Sciatic nerve (tissue), 2 donors: Measurements from ENCODE around the gene ZNF175. TPM values are rescaled to one million over a fixed set of nuclear protein-coding genes. Genes with fewer than 3 reads are reported as not detected.

ENCODE experiments used
- ATAC-seq: fragments of 200-7000 bp; cut with Tn5 transposase; one replicate; pipeline ENCODE4 v1.9.1; 2020; ENCODE audit warnings: mild to moderate bottlenecking, moderate library complexity
- DNase-seq: peaks from one replicate; pipeline ENCODE4 v3.0.0-alpha.2; 2020; ENCODE audit warnings: low spot score
- intact Hi-C: fragments of 100-400 bp; cut with DNase I; formaldehyde crosslinking; loops from one replicate; pipeline ENCODE4 v1.14.2; 2022
- total RNA-seq: library from RNA; stranded (reverse); fragmentation: NEBNext Ultra II Directional; extraction: Animal tissue kit (Norgen Biotek cat#: 25700); gene quantifications from one replicate; pipeline ENCODE4 v1.2.1, GENCODE V29; 2021
- donor health status: DM: no; HTN: no; CAD: no.
- donor health status: DM: no; HTN: no; CAD: no.

Gene ZNF175
- total RNA-seq, 1 donor from 2014 or later, result 17.9 TPM

GRCh38 chr19:51586103-51586728 is 15.1 kb downstream of the ZNF175 start:
- intact Hi-C loops, result no loop called here
- no peak for ATAC-seq

DNA sequence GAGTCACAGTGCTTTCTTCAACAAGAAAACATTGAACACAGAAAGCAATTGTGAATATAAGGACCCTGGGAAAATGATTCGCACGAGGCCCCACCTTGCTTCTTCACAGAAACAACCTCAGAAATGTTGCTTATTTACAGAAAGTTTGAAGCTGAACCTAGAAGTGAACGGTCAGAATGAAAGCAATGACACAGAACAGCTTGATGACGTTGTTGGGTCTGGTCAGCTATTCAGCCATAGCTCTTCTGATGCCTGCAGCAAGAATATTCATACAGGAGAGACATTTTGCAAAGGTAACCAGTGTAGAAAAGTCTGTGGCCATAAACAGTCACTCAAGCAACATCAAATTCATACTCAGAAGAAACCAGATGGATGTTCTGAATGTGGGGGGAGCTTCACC is 15.7 kb downstream of the ZNF175 start:
- no peak for ATAC-seq
- no peak for DNase-seq
- intact Hi-C loops, result no loop called here

More at GRCh38 chr19:51586103-51586728, 15.1 kb downstream of the ZNF175 start:
- DNase-seq, result no peak

- DNase-seq, result no peak
- ATAC-seq, result no peak
- intact Hi-C loops, result no loop called here
These were observed 16.4 kb downstream of the ZNF175 start for GRCh38 chr19:51587264-51588191.

DNA sequence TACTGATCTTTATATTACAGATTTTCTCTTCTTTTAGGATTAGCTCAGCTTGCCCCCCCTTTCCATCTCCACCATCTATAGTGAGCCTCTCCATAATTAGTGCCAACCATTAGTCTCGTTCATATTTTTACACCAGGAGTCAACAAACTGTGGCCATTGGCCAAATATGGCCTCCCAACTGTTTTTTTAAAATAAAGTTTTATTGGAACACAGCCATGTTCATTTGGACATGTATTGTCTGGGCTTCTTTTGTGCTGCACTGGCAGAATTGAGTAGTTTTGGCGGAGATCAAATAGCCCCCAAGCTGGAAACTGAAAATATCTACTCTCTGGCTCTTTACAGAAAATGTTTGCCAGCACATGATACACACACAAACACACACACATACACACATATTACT is 18.4 kb downstream of the ZNF175 start:
- DNase-seq (no peak), ATAC-seq (no peak)
- intact Hi-C loops, result no loop called here

DNA sequence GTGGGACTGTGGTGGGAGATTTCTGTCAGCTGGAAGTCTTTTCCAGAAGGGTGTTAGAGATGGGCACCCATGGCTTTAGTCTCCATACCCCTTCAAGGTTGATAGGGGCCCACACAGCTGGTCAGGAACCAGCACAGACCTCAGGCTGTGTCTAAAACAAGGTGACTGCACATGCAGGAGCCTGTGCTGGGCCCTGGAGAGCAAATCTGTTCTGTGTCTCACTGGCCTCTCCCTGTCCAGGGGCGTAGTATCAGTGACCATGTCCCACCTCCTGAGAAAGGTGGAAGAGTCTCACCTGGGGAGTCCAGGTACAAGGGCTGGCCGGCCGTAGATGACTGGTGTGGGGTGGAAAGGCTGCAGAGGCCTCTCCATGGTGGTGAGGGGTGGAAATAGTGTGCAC is 19.4 kb downstream of the ZNF175 start:
- no peak for ATAC-seq
- intact Hi-C loops, result no loop called here
- no peak for DNase-seq

GRCh38 chr19:51592521-51592920 is 21.4 kb downstream of the ZNF175 start:
- ATAC-seq, result no peak
- intact Hi-C loops, result no loop called here
- DNase-seq, result no peak

- ATAC-seq, result no peak
These were observed 22.2 kb downstream of the ZNF175 start for GRCh38 chr19:51593138-51593890.

DNA sequence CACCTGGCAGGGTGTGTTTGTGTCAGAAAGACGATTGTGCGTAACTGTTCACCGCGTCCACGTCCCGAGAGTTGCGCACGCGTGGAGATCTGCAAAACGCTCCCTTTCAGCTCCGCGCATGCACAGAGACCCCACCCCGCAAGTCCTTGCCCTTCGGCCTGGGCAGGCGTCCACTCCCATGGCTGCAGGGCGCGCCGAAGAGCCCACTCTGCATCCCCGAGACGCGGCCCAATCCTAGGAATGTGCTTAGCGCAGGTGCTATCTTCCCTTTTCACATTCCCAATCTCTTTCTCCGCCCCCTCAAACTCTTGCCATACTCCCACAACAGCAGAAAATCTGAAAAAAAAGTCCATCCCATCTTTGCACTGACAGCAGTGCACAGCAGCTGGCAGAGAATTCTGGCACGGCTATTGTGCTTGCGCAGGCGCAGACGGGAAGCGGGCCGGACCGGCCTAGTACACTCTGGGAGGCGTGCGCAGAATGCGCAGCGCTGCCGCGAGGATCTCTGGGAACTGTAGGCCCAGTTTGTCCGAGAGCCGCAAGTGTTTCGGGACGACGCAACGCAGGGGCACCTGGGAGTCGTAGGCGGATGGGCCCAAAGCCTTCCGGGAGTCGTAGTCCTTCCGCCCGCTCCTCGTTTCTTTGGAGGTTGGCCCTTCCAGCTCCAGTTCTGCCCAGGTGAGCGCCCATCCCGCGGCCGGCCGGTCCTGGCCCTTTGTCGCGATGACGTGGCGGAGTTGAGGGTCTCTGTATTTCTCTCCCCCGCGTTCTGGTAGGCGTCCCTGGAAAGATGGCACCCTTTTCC is 23.1 kb downstream of the ZNF175 start:
- peak; percentile 99 for DNase-seq
- intact Hi-C loops, result no loop called here
- peak; percentile 100 for ATAC-seq

More at GRCh38 chr19:51593138-51593890, 22.2 kb downstream of the ZNF175 start:
- DNase-seq, result no peak
- intact Hi-C loops, result no loop called here

GRCh38 chr19:51594774-51595109 is 23.7 kb downstream of the ZNF175 start:
- peak; percentile 42 for ATAC-seq
- no peak for DNase-seq
- intact Hi-C loops, result no loop called here

DNA sequence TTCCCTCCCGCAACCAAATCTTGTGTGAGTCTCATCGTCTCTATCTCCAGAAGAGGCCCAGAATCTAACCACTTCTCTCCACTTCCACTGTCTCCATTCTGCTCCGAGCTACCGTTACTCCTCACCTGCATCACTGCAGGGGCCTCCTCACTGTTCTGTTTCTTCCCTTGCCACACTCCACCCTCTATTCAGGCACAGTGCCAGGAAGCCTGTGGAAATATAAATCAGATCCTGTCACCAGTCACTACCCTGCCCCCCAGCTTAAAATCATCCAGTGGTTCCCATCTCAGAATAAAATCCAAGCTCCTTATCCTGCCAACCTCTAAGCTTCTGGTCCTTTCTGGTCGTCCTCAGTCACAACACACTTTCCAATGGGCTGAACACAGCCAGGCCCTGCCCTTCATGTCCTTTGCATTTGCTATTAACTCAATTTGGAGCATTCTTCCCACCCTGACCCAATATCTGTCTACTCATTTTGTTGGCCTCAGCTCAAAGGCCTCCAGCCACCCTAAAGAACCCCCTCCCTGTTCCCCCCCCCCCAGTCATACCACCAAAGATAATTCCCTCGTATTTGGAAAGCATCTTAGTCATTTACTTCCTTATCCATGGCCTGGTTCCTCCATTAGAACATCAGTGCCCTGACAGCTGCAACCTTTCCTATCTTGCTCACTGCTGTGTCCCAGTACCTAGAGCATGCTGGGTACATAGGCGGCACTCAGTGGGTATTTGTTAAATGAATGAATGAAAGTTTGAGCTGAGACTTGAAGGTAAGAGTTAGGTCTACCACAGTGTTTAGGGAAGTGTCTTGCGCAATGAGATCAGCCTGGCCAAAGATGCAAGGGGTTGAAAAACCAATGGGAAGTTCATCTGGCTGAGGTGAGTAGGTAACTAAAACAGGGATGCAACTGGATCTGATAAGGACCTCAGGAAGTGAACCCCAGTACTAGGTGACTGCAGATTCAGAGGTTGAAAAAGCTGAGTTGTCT is 24.4 kb downstream of the ZNF175 start:
- intact Hi-C loops, result no loop called here
- ATAC-seq (no peak), DNase-seq (no peak)

GRCh38 chr19:51598159-51598915 is 27.3 kb downstream of the ZNF175 start:
- DNase-seq (no peak), ATAC-seq (no peak)
- intact Hi-C loops, result no loop called here

DNA sequence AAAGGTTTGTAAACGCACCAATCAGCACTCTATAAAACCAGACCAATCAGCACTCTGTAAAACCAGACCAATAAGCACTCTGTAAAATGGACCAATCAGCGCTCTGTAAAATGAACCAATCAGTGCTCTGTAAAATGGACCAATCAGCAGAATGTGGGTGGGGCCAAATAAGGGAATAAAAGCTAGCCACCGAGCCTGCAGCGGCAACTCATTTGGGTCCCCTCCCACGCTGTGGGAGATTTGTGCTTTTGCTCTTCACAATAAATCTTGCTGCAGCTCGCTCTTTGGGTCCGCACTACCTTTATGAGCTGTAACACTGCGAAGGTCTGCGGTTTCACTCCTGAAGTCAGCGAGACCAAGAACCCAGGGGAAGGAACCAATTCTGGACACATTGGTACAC is 28.0 kb downstream of the ZNF175 start:
- intact Hi-C loops, result no loop called here
- ATAC-seq (no peak), DNase-seq (no peak)

DNA sequence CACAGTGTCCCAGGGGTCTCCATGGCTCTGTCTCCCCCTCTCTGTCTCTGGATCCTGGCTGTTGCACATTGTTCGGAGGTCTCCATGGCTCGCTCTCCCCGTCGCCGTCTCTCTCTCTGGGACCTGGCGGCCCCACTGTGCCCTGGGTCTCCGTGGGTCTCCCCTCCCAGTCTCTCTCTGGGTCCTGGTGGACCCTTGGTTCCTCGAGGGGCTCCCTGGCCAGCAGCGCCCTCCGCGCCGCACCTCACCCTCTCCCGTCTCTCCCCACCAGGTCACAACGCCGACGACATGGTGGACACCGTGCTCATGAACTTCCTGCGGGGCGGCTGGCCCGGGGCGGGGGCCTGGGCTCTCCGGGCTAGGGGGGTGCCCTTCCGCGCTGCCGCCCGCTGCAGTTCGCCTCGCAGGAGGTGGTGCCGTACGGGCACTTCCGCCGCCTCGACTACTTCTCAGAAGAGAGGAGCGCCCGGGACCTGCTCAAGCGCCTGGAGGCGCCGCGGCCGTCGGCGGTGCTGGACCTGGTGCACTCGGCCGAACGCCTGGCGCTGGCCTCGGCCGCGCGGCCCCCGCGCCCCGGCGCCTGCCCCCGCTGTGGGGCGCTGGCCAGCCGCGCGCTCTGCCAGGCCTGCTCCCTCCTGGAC is 30.0 kb downstream of the ZNF175 start:
- DNase-seq (no peak), ATAC-seq (no peak)
- intact Hi-C loops, result no loop called here

DNA sequence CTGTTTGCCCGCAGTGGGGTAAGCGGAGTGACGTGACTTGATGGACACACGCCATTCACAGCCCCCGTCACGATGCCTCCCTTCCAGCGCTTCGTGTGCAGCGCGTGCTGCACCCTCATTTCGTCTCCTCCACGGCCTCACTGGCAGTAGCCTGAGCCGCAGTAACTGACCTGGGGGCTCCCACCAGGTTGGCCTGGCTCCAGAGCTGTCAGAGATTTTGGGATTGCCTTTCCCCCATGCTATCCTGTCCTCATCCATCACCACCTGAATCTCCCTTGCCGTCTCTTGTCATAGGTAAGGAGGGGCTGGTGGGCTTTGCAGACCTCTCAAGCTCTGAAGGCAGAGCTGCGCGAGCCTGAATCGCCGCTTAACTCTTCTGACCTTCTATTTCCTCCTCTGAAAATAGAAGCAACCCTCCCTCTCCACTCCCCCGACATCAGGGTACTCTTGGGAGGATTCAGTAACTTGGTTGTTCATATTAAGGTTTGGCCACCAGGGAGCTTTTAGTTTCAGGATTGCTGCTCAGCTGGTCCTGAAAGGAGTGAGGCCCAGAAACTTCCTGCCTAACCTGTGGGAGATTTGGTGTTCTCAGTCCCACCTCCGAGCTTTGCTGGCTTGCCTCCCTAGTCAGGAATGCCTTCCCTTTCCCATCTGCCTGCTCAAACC is 31.2 kb downstream of the ZNF175 start:
- no peak for ATAC-seq
- intact Hi-C loops, result no loop called here
- no peak for DNase-seq

- no peak for DNase-seq
- intact Hi-C loops, result no loop called here
These were observed 36.0 kb downstream of the ZNF175 start for GRCh38 chr19:51607077-51607476.

DNA sequence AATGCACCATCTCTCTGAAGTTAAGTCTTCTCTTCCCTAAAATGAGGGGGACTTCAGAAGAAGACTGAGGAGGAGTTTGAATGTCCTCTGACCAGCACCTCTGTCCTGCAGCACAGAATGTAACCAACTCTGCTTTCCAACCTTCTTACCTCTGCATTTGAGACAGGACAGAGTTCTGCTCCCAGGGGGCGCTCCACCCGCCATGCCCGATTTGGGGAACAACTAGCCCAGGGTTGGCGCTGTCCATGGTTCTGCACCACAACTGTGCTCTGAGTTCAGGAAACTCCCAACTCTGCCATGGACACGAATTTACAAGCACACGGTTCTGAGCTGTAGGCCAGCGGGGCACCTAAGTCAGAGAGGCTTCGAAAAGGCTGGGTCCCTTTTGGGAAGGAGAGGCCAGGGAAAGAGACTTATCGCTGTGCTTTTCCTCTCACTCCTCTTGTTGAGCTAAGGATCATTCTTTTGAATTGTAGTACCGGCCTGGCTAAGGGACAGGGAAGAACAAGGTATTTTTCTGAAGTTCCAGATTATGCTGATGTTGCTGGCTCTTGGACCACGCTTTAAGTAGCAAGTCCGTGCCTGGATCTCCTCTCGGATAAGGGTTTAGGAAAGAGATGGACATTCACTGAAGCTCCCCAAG is 37.0 kb downstream of the ZNF175 start:
- DNase-seq, result peak; percentile 86
- intact Hi-C loops, result no loop called here
- ATAC-seq, result peak; percentile 22

More at GRCh38 chr19:51607077-51607476, 36.0 kb downstream of the ZNF175 start:
- no peak for ATAC-seq
